GM18526 (cell line): Measurements from ENCODE around the gene AGFG1.

ENCODE experiments used
- POLR2A ChIP-seq: IDR thresholded peaks from 3 replicates; pipeline ENCODE4 v1.6.1; 2011; ENCODE audit not compliant: insufficient read length; ENCODE audit errors: extremely low read depth

The AGFG1 gene

GRCh38 chr2:227503433-227504406 lies 31.8 kb downstream of the AGFG1 start:
- no peak for TF ChIP-seq POLR2A

GRCh38 chr2:227504700-227505099 lies 32.7 kb downstream of the AGFG1 start:
- TF ChIP-seq POLR2A, result no peak

GRCh38 chr2:227506456-227506855 lies 34.5 kb downstream of the AGFG1 start:
- no peak for TF ChIP-seq POLR2A

- TF ChIP-seq POLR2A, result no peak
Measured at GRCh38 chr2:227507963-227508362, 36.0 kb downstream of the AGFG1 start.

GRCh38 chr2:227509076-227509475 lies 37.1 kb downstream of the AGFG1 start:
- no peak for TF ChIP-seq POLR2A

- TF ChIP-seq POLR2A, result no peak
Measured at GRCh38 chr2:227509824-227510619, 38.1 kb downstream of the AGFG1 start.

GRCh38 chr2:227510620-227510958 lies 38.6 kb downstream of the AGFG1 start:
- no peak for TF ChIP-seq POLR2A

- no peak for TF ChIP-seq POLR2A
Measured at GRCh38 chr2:227511239-227511930, 39.4 kb downstream of the AGFG1 start.

GRCh38 chr2:227511955-227512354 lies 40.0 kb downstream of the AGFG1 start:
- no peak for TF ChIP-seq POLR2A

GRCh38 chr2:227513113-227513512 lies 41.2 kb downstream of the AGFG1 start:
- TF ChIP-seq POLR2A, result no peak

GRCh38 chr2:227515742-227516141 lies 43.8 kb downstream of the AGFG1 start:
- TF ChIP-seq POLR2A, result no peak

- no peak for TF ChIP-seq POLR2A
Measured at GRCh38 chr2:227517724-227518123, 45.8 kb downstream of the AGFG1 start.

- no peak for TF ChIP-seq POLR2A
Measured at GRCh38 chr2:227524665-227525064, 52.7 kb downstream of the AGFG1 start.

- TF ChIP-seq POLR2A, result no peak
Measured at GRCh38 chr2:227527351-227527750, 55.4 kb downstream of the AGFG1 start.

- no peak for TF ChIP-seq POLR2A
Measured at GRCh38 chr2:227528803-227529202, 56.8 kb downstream of the AGFG1 start.

- TF ChIP-seq POLR2A, result no peak
Measured at GRCh38 chr2:227529871-227530270, 57.9 kb downstream of the AGFG1 start.

GRCh38 chr2:227534714-227535113 lies 62.8 kb downstream of the AGFG1 start:
- TF ChIP-seq POLR2A, result no peak
